ENCODE data around the gene FGD6.
A peak's percentile ranks its signal among the peaks of the same experiment; 100 is the strongest.
"Not testable (repeated sequence)": the region's sequence is repeated elsewhere in the genome, so short reads cannot be mapped to it uniquely, and the experiment has no call there.

FGD6 gene

GRCh38 chr12:95102916-95103671 lies 114.2 kb downstream of the FGD6 start:
- no peak overlapping the region for H3K4me3 ChIP-seq (ENCODE audit: low read depth, low read length)
- DNase-seq (ENCODE audit: low read depth), result peak; percentile 56

- H3K4me3 ChIP-seq (ENCODE audit: low read depth, low read length); DNase-seq (ENCODE audit: low read depth): not testable (repeated sequence)
These were observed 115.3 kb downstream of the FGD6 start for GRCh38 chr12:95101957-95102356.

DNA sequence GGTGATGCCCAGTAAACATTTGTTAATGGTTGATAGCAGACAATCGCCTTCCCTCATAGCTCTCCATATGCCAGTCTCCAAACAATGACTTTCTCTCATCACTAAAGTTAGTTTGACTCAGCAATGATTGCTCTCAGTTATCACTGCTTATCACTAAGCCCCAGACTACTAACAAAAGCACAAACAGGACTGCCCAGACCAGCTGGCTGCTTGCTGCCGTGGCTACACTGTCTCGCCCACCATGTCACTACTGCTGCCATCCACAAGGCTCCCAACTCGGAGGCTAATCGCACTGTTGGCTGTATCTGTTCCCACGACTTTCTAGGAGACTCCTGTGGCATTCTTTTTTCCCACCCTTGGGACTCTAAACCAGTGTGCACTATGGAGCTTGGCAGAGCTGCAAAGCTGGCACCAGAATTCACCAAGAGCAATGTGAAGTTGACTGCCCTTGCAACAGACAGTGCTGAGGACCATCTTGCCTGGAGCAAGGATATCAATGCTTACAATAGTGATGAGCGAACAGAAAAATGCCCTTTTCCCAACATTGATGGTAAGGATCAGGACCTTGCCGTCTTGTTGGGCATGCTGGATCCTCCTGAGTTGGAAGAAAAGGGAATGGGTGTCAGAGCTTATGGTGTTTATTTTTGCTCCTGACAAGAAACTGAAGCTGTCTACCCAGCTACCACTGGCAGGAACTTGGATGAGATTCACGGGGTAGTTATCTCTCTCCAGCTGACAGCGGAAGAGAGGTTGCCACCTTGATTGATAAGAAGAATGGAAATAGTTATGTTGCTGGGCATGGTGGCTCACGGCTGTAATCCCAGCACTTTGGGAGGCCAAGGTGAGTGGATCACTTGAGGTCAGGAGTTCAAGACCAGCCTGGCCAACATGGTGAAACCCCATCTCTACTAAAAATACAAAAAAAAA lies 116.7 kb downstream of the FGD6 start:
- H3K4me3 ChIP-seq (ENCODE audit: low read depth, low read length), result no peak overlapping the region
- no peak for DNase-seq (ENCODE audit: low read depth)

DNA sequence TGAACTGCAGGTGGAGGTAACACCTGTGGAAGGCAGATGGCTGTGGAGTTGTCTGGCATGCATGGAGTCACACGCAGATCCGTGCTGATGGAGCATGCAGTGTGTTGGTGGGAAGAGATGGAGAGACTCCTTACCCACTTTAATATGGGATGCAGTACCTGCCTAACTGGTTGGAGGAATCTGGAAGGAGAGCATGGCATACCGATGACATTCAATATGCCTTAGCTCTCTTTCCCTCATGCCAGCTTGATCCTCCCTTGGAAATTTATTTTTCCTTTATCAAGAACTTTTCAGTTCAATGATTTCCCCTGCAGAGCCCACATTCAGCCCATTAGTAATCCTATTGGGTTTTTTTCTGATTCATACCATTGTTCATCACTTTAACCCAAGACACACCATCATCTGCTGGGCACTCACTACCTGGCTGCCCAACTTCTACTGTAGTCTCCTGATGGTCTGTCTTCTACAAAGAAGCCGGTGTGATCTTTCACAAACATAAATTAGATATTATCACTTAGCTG lies 117.9 kb downstream of the FGD6 start:
- DNase-seq (ENCODE audit: low read depth), result no peak

GRCh38 chr12:95096852-95097251 lies 120.4 kb downstream of the FGD6 start:
- H3K4me3 ChIP-seq (ENCODE audit: low read depth, low read length), result no peak overlapping the region
- DNase-seq (ENCODE audit: low read depth), result no peak

More for the DNA sequence above, 117.9 kb downstream of the FGD6 start:
- no peak overlapping the region for H3K4me3 ChIP-seq (ENCODE audit: low read depth, low read length)

- no peak for DNase-seq (ENCODE audit: low read depth)
- no peak overlapping the region for H3K4me3 ChIP-seq (ENCODE audit: low read depth, low read length)
These were observed 120.9 kb downstream of the FGD6 start for GRCh38 chr12:95096378-95096777.

DNA sequence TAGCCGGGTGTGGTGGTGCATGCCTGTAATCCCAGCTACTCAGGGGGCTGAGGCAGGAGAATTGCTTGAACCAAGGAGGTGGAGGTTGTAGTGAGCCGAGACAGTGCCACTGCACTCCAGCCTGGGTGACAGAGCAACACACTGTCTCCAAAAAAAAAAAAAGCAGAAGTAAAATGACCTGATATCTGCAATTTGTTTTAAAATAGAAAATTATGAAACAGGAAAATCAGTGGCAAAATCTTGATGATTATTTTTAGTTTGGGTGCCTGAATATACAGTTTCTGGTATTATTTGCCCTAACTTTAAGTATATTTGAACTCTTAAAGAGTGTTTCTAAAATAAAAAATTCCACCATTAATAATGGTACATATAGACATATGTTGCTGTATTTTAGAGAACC lies 121.4 kb downstream of the FGD6 start:
- DNase-seq (ENCODE audit: low read depth); H3K4me3 ChIP-seq (ENCODE audit: low read depth, low read length): not testable (repeated sequence)

DNA sequence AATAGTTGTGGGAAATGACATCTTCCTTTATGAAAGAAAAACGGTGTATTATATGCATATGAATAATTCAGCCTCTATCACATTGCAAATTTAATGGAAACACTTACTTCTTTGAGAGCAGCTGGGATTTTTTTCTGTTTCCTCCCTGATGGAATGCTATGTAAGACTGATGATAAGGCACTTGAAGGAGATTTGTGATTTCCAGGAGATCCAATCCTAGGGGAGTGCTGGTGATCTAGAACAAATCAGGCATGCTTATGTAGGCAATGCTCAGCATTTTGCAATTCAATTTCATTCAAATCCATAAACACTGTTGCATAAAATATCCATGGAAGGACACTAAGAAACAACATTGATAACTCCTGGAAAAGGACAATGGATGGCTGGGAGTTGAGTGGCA lies 127.8 kb downstream of the FGD6 start:
- no peak for DNase-seq (ENCODE audit: low read depth)
- no peak overlapping the region for H3K4me3 ChIP-seq (ENCODE audit: low read depth, low read length)

DNA sequence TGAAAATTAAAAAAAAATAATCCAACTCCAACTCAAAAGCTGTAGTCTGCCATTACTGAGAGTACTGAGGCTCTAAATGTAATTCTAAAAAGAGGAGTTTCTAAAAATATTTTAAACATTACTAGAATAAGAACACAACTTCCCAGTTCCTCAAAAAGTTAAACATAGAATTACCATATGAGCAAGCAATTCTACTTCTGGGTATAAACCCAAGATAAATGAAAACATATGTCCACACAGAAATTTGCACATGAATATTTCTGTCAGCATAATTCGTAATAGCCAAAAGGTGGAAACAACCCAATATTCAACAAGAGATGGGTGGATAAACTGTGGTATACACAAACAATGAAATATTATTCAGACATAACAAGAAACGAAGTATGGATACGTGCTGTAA lies 128.9 kb downstream of the FGD6 start:
- DNase-seq (ENCODE audit: low read depth), result no peak
- no peak overlapping the region for H3K4me3 ChIP-seq (ENCODE audit: low read depth, low read length)

GRCh38 chr12:95085612-95086011 lies 131.7 kb downstream of the FGD6 start:
- H3K4me3 ChIP-seq (ENCODE audit: low read depth, low read length), result no peak overlapping the region
- no peak for DNase-seq (ENCODE audit: low read depth)

DNA sequence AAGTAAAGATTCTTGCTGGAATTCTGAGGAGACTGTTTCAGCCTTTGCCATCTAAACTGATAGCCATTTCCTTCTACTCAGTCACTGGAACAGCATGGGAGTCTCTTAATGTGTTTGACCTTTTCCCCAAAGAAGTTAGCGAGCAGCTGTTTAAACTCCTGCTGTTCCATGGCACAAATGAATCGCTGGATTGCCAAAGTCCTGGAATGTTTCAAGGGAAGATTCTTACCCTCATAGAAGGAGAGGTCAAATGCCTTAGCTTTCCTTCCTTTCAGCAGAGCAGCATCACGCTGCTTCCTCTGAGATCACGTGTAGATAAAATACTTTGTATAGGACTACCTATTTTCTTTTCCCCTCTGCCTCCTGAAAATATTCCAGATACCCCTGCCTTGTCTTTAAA lies 133.3 kb downstream of the FGD6 start:
- H3K4me3 ChIP-seq (ENCODE audit: low read depth, low read length), result no peak overlapping the region
- peak; percentile 74 for DNase-seq (ENCODE audit: low read depth)

DNA sequence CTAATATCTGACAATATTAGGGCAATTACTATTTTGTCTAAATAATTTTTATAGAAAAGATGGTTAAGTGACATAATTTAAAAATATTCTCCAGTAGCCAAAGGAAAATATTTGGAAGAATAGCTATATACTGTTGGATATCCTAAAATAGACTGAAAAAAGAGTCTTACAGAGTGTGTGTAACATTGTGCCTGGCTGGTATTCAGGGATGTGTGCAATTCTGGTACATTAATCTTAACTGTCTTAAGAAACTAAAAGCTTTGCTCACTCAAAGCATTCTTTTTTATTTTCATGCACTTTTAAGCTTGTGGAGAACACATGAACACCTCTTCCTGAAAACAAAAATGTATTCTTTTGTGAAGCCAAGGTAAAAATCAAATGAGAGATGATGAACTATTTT lies 133.8 kb downstream of the FGD6 start:
- H3K4me3 ChIP-seq (ENCODE audit: low read depth, low read length), result no peak overlapping the region
- DNase-seq (ENCODE audit: low read depth), result no peak

- no peak overlapping the region for H3K4me3 ChIP-seq (ENCODE audit: low read depth, low read length)
- DNase-seq (ENCODE audit: low read depth), result no peak
These were observed 139.9 kb downstream of the FGD6 start for GRCh38 chr12:95077341-95077740.

DNA sequence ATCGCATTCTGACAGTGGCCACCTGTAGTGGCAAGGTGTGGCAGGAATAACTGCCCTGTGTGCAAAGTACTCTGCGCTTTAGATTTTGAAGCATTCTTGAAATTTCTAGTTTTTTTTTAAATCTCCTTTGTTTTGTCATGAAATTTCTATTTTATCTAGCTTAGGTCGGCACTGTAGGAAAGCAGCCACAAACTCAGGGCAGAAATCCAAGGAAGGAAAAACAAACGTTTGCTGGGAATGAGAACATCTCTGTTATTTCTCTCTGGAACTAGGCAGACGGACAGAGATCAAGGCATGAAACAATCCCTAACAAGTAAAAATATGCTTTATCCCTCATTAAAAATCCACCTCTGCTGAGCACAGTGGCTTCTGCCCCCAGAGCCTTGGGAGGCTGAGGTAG lies 142.5 kb downstream of the FGD6 start:
- no peak for DNase-seq (ENCODE audit: low read depth)
- H3K4me3 ChIP-seq (ENCODE audit: low read depth, low read length), result no peak overlapping the region

- H3K4me3 ChIP-seq (ENCODE audit: low read depth, low read length), result peak overlapping the region; percentile 88
- DNase-seq (ENCODE audit: low read depth), result no peak
These were observed 143.4 kb downstream of the FGD6 start for GRCh38 chr12:95073698-95074520.

DNA sequence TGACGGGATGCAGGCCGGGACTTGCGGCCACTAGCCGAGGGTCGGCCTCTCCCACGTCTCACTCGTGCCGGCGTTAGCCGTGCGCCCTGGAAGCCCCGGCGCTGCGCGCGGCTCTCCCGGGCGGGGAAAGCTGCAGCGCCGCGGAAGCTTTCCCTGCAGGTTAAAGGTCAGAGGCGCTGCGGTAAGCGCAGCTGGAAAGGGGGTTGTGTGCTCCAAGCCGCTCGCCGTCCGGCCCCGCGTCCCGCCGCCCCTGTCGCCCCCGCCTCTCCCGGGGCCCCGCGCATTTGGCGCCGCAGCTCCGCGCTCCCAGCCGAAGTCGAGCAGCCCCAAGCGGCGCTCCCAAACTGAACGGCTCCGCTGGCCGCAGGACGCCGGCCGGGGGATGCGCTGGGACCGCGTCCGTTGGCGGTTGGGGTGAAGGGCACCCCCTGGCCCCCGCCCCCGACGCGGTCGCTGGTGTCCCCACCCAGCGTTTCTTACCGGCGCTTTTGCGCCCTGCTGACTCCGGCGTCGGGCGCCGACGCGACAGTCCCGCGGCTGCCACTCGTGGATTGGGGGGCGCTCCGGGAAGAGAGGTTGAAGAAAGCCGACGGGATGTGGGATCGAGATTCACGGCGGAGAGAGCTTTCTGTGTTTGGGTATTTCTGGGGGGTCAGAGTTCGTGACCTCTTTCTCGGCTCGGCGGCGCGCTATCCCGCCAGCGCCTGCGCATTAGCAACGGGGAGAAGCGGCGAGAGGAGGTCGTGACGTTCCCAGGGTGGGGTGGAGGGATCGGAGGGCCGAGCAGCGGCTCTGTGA lies 144.2 kb downstream of the FGD6 start, which contains the start of gene NR2C1:
TSS of gene NR2C1 (minus strand) at position 719 of the 798 bp plus-strand sequence. CDS start 6,234 bp downstream, outside the sequence.
- peak within 1 kb of the TSS; percentile 88 for H3K4me3 ChIP-seq (ENCODE audit: low read depth, low read length)
- peak; percentile 82 for DNase-seq (ENCODE audit: low read depth)

DNA sequence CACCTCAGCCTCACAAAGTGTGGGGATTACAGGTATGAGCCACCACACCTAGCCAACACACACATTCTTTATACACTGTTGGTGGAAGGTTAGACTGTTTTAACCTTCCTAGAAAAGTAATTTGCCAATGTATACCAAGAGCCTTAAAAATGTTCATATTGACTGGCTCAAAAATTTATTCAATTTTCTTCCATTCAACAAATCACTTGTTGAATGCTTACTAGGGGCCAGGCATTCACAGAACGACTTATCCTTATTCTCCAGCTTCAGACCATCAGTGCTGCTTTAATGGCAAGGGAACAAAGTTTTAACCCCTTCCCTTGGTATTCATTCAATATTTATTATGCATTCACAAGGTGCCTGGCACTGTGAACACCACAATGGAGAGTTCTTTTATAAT lies 146.9 kb downstream of the FGD6 start:
- H3K4me3 ChIP-seq (ENCODE audit: low read depth, low read length), result no peak overlapping the region

GRCh38 chr12:95066091-95066855 lies 151.0 kb downstream of the FGD6 start:
- DNase-seq (ENCODE audit: low read depth), result no peak
- H3K4me3 ChIP-seq (ENCODE audit: low read depth, low read length), result no peak overlapping the region

More for the DNA sequence above, 146.9 kb downstream of the FGD6 start:
- DNase-seq (ENCODE audit: low read depth), result no peak
